ENCODE results near the gene HJURP.

Gene HJURP

DNA sequence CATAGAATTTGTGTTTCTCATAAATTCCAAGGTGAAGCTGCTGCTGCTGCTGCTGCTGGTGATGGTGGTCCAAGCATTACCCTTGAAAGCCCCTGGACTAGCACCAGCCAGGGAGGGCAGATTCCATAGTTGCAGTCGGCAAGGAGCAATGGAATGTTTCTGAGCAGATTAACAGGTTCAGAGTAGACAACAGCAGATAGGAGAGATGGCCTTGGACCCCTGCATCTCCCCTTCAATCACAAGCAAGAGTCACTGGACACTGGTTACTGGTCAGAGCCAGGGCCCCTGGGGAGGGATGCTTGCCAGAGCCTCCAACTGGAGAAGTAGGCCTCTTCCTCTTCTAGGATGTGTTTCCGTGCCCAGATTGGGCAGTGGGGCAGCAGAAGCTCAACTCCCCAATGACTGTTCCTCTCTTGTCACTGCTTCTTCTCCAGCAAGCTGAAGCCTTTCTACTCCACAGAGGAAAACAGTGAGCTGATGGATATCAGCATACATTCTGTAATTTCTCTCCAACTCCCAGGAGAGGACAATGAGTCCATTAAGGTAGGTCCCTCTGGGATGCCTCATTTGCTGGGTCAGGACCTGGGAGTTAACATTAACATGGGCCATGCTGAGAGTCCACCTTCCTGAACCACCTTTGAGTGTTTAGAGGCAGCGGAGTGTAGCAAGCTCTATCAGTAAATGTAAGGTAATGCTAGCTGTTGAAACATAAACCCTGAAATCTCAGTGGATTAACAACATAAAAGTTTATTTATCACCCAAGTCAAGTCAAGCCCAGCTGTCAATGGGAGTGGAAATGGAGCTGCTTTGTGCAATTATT lies 40.9 kb downstream of the HJURP start:
- DNase-seq (ENCODE audit: low spot score): no peak

DNA sequence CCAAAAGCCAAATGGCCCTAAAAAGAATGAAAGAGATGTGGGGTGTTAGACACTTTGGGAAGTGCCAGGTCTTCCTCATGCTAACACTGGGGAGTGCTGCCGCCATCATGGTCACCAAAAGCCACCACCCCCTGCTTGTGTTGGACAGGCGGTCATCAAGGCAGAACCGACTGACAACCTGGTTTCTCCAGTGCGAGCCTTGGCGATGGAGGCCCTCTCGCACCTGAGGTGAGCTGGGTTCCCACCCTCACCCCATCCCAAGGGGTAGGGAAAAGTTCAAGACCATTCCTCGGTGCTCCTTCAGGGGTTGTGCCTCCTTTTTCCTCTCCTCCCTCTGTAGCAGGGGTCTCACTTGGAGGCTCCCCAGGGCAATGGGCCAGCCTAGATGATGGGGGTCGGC lies 42.6 kb downstream of the HJURP start:
- DNase-seq (ENCODE audit: low spot score): no peak

DNA sequence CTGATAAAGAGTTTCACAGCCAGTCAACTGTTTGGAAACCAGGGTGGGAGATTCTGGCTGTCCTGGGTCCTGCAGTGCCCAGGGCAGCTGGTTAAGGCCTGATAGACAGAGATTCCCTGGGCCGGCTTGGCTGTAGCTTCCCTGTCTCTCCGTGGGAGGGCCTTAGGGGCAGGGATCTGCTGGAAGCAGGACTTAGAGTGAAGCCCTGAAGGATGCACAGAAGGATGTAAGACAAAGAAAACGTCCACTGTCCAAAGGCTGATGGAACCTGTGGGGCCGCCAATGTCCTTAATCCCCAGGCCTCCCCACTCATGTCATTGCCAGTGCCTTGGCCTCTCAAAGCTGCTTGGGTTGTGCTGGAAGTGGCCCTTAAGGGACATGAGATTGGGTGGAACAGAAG lies 43.2 kb downstream of the HJURP start:
- no peak for DNase-seq (ENCODE audit: low spot score)

DNA sequence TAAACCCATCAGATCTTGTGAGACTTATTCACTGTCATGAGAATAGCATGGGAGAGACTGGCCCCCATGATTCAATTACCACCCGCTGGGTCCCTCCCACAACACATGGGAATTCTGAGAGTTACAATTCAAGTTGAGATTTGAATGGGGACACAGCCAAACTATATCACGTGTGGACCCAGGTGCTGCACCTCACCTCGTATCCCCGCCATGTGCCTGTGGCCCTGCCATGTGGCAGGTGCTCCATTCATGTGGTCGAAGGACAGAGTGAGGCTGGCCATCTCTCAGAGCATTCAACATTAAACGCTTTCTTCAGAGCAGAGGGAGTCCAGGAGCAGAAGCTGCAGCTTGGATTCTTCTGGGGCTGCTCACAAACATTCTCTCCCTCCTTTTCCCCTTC lies 44.0 kb downstream of the HJURP start:
- no peak for DNase-seq (ENCODE audit: low spot score)

DNA sequence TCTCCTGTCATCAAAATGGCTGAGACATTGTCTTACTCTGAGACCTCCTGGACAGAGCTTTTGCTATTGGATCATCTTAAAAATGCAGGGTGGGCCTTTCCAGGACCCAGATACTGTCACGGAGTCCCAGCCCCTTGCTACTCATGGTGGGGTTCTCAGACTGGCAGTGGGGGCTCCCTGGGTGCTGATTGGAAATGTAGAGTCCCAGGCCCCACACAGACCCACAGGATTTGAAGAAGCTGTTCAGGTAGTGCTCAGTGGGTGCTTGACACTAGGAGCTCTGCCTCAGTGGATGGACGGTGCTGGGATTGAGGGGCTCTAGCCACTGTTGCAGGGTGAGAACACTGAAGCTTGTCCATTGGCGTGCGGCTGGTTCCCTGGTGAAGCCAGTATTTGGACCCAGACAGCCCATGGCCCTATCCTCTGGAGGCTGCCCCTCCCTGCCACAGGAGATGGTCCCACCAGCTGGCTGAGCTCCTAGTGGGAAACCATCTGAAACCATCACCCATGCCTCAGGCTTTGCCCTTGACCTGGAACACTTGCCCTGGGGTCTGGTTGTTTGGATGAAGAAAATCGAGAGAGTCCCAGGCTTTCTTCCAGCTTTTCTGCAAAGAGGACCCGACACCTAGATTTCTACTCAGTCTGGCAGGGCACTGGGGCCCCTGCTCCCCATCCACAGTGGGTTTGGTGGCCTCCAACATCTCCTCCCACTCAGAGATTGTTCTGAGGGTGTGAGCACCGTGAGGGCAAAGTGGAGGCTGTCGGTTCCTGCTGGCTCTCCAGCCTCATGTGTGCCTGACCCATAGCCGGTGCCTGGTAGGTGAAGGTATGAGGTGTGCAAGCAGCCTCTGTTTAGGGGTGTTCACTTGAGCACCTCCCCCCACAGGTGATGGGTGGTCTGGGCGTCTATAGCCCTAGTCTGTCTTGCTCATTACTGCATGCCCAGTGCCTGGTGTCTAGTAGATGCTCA lies 46.1 kb downstream of the HJURP start:
- no peak for DNase-seq (ENCODE audit: low spot score)

DNA sequence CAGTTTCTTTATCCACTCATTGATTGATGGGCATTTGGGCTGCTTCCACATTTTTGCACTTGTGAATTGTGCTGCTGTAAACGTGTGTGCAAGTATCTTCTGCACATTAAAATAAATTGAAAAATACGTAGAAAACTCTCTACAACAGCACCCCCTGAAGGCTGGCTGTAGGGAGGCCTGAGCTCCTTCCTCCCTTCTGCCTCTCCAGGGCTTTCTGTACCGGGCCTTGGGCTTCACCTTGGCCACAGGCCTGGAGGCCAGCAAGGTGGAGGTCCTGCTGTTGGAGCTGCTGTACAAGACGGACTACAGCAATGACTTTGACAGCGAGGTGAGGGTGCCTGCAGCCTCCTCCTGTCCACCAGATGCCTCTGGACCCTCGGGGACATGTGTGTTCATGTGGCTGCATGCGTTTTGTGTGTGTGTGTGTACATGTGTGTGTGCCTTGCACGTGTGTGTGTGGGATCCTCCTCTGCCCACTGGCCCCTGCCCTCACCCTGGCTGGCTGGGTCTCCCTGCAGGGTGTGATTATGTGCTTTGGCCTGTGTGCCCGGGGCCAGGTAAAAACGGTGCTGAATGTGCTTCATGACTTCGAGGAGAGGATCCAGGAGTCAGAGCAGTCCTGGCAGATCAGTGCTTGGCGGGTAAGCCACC lies 47.0 kb downstream of the HJURP start:
- DNase-seq (ENCODE audit: low spot score): no peak

DNA sequence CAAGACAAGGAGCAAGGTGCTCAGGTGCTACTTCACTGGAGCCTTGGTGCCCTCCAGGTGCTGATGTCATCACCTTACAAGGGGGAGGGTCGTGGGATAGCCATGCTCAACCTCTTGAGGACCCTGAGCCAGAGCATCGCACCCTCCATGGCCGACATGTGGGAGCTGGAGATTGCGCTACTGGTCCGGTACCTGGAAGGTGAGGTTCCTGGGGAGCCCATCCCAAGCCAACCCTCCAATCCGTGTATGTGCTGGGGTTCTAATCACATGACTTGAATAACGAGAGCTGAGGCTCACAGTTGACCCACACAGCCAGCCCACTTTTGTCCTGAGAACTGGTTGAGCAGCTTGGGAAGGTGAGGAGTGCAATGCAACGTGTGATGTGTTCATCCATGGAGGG lies 50.3 kb downstream of the HJURP start:
- DNase-seq (ENCODE audit: low spot score): no peak

DNA sequence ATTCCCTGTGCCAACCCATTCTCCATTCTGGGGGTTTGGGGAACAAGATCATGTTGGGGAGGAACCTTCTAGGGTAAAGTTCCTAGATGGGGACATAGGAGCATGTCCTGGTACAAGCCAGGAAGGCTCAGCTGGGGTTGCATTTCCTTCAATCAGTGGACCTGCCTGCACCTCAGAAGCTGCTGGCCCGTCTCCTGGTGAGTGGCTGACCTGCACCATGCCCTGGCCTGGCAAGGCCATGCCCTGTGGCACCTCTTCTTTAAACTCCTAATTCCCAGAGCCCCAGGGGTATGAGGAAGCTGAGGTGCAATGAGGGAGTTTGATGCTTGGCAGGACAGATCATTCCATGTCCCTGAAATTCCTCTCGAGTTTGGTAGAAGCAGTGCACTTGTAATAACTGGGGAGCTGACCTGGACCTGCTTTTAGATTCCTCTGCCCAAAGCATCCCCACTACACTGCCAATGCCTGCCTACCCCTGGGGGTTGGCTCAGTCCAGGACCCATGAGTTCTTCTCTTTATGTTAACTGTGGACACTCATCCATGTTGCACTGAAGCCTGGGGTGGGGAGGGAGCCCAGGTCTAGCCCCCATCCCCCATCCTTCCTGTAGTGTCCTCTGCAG lies 50.9 kb downstream of the HJURP start:
- no peak for DNase-seq (ENCODE audit: low spot score)

DNA sequence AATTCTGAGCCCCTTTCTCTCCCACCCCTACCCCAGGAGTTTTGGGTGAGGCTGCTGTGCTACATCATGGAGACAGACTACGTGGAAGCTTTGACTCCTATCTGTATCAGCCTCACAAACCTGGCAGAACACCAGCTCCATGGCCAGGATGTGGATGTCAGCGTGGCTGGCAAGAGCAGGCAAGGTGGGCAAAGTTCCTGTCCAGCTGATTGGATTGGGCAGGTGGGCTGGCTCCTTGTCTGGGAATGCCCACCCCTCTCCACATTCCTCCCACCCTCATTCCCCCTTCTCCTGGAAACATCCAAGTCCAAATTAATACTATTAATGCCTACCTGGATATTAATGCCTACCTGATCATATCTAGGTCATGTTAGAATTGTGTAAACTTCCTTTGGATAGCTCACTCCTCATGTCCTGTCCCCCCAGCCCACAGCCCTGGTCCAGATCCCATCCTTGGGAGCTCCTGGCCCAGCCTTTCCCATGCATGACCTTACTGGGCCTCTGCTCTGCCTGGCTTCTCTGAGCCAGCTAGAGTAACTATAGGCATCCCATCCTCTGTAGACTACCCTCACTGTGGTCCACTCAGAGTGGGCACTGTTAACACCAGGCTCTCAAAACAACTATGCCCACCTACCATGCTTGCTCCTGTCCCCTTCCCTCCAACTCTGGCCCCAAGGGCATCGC lies 52.1 kb downstream of the HJURP start:
- DNase-seq (ENCODE audit: low spot score): no peak

DNA sequence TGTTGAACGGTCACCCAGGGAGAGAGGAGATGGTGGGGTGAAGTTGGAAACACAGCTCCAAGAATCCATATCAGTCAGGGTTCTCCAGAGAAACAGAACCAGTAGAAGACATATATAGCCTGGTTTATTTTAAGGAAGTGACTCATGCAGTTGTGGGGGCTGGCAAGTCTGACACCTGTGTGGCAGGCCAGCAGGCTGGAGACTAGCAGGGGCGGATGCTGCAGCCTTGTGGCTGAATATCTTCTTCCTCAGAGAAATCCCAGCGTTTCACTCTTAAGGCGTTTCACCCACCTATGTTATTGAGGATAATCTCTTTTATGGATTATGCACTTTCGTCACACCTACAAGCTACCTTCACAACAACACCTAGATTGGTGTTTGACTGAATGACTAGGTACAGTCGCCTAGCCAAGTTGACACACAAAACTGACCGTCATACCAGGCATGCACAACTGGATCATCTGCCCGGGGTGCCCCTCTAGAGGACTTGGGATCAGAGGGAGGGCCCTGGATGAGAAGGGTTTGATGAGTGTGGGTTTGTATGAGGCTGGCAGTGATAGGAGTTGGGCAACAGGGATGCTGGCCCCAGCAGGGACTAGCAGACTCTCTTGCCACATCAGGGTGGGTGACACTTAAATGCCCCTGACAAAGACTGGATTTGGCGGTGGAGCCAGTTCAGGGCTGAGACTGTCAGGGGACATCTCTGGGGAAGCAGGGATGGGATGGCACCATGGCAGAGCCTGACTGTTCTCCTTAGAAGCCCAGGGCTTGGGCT lies 52.8 kb downstream of the HJURP start:
- DNase-seq (ENCODE audit: low spot score): no peak

DNA sequence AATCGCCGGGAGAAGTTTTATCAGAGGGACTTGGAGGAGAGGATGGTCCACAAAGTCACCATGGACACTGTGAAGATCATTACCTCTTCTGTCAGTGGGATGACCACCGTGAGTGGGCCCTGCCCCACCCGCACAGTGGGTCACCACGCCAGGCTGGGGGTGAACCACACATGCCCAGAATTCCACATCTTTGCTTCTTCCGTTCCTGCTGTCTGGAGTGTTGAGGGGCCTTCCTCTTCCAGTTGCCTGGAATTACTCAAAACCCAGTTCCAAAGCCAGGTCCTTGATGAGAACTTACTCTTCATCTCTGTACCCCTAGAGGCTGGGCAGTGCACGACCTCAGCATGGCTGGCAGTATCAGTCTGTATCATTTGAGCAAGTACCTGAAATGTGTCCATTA lies 54.1 kb downstream of the HJURP start:
- DNase-seq (ENCODE audit: low spot score): no peak

DNA sequence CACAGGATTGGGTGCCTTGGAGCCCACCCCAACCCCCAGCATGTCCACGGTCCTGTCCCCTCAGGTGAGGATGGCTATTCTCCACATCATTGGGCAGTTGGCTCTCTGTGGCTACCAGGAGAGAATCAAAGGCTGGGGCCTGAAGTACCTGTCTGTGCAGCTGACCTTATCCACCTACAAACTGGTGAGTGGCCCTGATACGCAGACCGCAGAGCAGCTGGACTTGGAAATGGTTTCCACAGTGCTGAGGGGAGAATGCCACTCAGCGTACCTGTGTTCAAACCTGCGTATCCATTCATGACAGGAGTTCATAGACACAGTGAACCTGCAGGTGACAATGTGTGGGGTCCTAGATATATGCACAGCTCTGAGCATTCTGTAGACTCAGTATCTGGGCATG lies 54.6 kb downstream of the HJURP start:
- no peak for DNase-seq (ENCODE audit: low spot score)

DNA sequence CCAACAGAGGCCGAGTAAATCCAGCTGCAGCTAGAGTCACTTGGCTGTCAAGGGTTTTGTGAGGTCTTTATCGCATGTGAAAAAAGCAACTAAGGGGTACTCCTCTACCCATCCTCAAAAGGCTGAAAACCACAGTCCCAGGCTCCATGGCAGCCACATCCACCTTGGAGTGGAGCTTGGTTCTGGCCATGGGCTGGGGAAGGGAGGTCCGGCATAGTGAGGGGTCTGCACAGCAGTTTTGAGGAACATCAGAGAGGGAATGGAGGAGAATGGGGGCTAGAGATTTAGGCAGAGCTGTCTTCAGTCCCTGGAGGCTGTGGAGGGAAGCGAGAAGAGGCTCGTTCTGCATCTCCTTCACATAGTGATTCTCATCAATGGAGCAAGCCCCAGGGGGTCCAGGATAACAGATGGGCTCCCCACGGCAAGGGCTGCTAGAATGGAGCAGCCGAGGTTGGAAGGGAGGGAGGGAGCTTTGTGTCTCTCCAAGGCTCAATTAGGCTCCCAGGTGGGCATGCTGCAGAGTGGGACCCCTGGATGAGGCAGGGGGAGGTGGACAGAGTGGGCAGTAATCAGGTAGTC lies 55.2 kb downstream of the HJURP start:
- DNase-seq (ENCODE audit: low spot score): no peak

DNA sequence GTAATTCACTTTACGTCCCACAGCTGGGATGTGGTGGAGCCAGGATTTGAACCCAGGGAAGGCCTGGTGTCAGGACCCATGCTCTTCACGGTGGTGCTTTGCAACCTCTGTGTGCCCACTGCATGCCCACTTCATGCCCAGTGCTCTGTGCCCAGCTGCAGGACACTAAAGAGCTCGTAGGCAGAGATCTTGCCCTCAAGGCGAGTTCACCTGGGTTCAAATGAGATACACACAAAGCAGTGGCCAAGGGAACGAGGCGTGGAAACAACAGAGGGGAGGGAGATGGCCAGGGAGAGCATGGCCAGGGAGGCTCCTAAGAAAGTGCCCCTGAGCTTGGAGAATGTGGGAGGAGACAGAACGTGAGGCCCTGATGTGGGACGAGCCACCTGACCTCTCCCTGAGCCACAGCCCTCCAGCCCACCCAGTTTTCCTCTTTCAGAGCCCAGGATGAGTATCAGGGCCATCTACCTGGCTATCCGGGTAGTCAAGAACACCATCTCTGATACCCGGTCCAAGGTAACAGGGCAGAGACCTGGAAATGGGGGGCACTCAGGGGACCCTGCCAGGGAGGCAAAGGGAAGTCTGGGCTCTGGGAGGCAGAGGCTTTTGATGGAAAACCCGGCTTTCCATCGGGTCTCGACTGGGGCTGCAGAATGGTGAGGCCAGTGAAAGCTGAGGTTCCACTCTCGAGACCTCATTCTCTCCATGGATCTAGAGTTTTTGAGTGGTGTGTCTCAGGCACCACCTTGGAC lies 55.8 kb downstream of the HJURP start:
- no peak for DNase-seq (ENCODE audit: low spot score)

DNA sequence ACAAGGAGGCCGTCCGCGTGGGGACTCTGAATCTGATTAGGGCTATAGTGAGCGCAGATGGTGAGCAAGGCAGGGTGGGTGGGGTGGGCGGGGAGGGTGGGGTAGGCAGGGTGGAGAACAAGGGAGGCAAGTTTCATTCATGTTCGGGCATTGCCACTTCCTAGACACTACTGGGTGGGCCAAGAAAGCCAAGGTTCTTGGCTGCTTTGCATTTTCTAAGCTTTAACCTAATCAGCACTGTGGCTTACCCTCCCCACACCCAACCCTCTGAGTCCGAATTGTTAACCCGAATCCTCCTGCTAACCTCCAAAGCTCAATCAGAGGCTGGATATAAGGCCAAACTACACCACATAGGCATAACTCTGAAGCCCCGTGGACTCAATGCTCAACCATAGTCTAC lies 58.1 kb downstream of the HJURP start:
- no peak for DNase-seq (ENCODE audit: low spot score)

DNA sequence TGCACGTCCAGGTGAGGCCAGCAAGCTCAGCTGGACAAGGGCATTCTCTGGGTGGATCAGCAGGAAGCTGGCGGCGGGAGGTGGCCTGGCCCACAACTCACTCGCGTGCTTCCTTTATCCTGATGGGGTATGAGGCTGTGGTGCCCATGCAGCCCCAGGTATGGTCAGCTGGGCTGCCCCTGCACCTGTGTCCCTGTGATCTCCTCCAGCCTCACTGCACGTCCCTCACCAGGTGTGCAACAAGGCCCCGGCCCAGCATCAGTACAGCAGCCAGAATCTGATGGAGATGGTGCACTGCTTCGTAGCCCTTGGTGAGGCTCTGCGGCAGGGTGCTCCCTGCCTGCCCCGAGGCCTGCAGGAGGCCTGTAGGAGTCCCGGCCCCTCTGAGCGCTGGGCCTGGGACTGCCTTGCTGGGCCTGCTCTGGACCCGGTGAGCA lies 58.6 kb downstream of the HJURP start:
- DNase-seq (ENCODE audit: low spot score): no peak

DNA sequence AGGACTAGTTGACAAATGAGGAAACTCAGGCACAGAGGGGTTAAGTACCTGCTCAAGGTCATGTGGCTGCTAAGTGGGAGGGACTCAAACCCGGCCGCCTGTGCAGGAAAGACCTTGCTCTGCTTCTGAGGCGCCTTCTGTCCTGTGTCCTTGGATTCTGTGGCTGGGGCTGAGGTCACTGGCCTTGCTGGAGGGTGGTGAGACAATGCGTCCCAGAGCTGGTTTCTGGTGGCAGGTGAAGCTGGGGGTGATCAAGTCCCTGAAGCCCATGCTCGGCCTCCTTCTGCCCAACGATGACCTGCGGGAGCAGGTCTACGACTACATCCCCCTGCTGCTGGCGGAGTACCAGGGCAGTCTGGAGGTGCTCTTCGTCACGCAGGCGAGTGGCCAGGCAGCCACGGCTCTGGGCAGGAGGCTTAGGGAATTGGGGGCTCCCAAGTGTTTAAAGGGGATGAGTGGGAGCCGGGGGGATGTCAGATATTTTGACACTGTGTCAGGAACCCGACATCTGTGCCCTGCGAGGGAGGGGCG lies 60.1 kb downstream of the HJURP start:
- no peak for DNase-seq (ENCODE audit: low spot score)

DNA sequence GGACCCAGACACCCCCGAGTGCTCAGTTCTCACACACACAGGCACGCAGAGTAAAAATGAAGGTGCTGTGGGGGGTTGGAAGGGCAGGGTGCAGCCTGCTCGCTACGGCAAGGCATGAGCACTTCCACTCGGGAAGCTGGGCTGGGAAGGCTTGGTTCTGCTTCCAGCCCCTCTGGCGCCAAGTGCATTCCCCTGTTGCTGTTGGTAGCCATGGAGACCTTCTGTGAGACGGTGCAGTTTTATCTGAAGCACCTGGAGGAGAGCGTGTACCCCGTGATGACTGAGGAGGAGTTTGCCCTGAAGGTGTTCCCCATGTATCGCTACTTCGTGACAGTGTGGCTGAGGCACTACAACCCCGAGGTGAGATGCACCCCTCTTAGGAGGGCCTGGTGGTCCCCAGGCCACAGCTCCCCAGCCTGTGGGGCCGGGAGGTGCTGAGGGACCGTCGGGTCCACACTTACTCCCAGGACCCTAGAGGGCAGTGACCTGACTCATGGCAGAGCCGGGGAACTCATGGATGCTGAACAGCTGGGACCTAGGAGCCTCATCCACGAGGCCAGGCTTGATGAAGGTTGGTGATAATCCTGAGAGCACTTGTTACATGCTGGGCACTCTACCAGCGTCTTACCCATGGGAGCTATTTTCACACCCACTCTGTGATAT lies 60.7 kb downstream of the HJURP start:
- DNase-seq (ENCODE audit: low spot score): no peak

DNA sequence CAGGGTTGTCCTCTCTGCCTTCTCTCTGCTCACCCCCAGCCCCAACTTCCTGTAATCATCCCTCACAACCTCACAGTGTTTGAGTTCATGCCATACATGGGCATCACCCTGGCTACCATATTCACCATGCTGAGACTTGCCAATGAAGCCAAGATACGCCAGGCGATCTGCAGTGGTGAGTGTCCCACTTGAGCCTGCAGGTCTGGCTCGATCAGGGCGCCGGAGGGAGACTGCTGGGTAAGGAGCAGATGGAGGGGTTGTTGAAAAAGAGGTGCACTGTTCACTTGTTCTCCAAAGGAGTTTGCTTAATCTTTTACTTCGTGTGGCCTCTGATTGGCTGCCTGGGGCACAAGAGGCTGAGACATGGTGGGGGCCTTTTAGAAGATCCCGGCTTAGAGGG lies 61.6 kb downstream of the HJURP start:
- DNase-seq (ENCODE audit: low spot score): no peak

Measured in kidney capillary endothelial cell (primary cell).